ENCODE measurements around the gene TARBP1. TPM values are rescaled to one million over a fixed set of nuclear protein-coding genes. Genes with fewer than 3 reads are reported as not detected.

The TARBP1 gene
- total RNA-seq, 2 experiments from 2014 or later = 30.0 to 49.8 TPM

DNA sequence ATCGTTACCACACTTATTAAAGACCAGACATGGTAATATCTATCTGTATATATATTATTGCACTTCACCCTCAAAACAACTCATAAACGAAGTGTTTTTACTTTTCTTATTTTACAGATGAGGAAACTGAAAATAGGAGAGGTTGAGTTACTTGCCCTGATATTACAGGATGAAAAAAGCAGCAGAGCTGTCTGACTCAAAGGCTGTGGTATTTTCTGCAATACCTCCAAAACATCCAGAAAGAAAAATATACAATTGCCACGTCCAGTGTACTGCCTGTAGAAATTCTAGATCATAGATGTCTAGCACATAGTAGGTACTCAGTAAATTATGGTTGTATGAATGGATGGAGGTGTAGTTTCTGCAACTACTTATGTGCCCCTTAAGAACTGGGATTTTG, 5.2 kb upstream of the TARBP1 start:
- no TSS peak for BruUV-seq (replicated peaks)
- POLR2A ChIA-PET = no interaction called here
- H3K79me2 ChIP-seq (ENCODE audit: insufficient read depth, low read depth, low read length) = no peaks in the 10 kb centered on the region
- CTCF ChIA-PET (ENCODE audit: unreplicated experiment) = no interaction called here
- no peak overlapping the region for H3K4me3 ChIP-seq (ENCODE audit: low read depth, low read length, poor library complexity, severe bottlenecking)
- no peak overlapping the region for H3K27ac ChIP-seq (ENCODE audit: low read depth, low read length, poor library complexity, severe bottlenecking)
- TF ChIP-seq, protein P1, sequence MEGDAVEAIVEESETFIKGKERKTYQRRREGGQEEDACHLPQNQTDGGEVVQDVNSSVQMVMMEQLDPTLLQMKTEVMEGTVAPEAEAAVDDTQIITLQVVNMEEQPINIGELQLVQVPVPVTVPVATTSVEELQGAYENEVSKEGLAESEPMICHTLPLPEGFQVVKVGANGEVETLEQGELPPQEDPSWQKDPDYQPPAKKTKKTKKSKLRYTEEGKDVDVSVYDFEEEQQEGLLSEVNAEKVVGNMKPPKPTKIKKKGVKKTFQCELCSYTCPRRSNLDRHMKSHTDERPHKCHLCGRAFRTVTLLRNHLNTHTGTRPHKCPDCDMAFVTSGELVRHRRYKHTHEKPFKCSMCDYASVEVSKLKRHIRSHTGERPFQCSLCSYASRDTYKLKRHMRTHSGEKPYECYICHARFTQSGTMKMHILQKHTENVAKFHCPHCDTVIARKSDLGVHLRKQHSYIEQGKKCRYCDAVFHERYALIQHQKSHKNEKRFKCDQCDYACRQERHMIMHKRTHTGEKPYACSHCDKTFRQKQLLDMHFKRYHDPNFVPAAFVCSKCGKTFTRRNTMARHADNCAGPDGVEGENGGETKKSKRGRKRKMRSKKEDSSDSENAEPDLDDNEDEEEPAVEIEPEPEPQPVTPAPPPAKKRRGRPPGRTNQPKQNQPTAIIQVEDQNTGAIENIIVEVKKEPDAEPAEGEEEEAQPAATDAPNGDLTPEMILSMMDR (conservative IDR thresholded peaks at IDR 0.05; ENCODE audit: low read length) = no peak
- TF ChIP-seq EZH2phosphoT487 (IDR thresholded peaks at IDR 0.05; ENCODE audit: borderline replicate concordance, low read depth, low read length) = no peak
- no peaks in the 10 kb centered on the region for H3K9me2 ChIP-seq (ENCODE audit: insufficient read depth, low read length)
- no peak for DNase-seq (ENCODE audit: low spot score)
- no peaks in the 10 kb centered on the region for H3K9me3 ChIP-seq (ENCODE audit: low read length)
- no peaks in the 10 kb centered on the region for H3K36me3 ChIP-seq (ENCODE audit: insufficient read depth, low read length)
- H3K4me2 ChIP-seq (ENCODE audit: low read length) = no peak overlapping the region
- H2AFZ ChIP-seq (ENCODE audit: low read length) = no peak overlapping the region
- intact Hi-C loops (cut with micrococcal nuclease; ENCODE audit: unreplicated experiment) = no loop called here
- peaks cover 40% of the 10 kb centered on the region for H3K4me1 ChIP-seq (ENCODE audit: insufficient read depth, low read length, poor library complexity, severe bottlenecking)
- no peaks in the 10 kb centered on the region for H4K20me1 ChIP-seq (ENCODE audit: insufficient read depth, low read length)

- no peak overlapping the region for H3K27ac ChIP-seq (ENCODE audit: low read depth, low read length, poor library complexity, severe bottlenecking)
- no peak overlapping the region for H3K4me2 ChIP-seq (ENCODE audit: low read length)
- ChIA-PET POLR2A (no interaction called here), CTCF (ENCODE audit: unreplicated experiment) (interaction anchor here (0.5 kb wide), 1 partner anchor 475 kb away, joined by 3 read pairs; no protein-coding TSS in a partner anchor)
- H3K4me3 ChIP-seq (ENCODE audit: low read depth, low read length, poor library complexity, severe bottlenecking) = no peak overlapping the region
- no TSS peak for BruUV-seq (replicated peaks)
- no peaks in the 10 kb centered on the region for H3K36me3 ChIP-seq (ENCODE audit: insufficient read depth, low read length)
- DNase-seq (ENCODE audit: low spot score) = no peak
- no peak for TF ChIP-seq EZH2phosphoT487 (IDR thresholded peaks at IDR 0.05; ENCODE audit: borderline replicate concordance, low read depth, low read length)
- TF ChIP-seq, protein P1 (conservative IDR thresholded peaks at IDR 0.05; ENCODE audit: low read length) = no peak
- intact Hi-C loops (cut with micrococcal nuclease; ENCODE audit: unreplicated experiment) = no loop called here
- peaks cover 27% of the 10 kb centered on the region for H3K4me1 ChIP-seq (ENCODE audit: insufficient read depth, low read length, poor library complexity, severe bottlenecking)
- no peak overlapping the region for H2AFZ ChIP-seq (ENCODE audit: low read length)
- no peaks in the 10 kb centered on the region for H3K9me3 ChIP-seq (ENCODE audit: low read length)
- H3K79me2 ChIP-seq (ENCODE audit: insufficient read depth, low read depth, low read length) = peaks cover 12% of the 10 kb centered on the region
- H4K20me1 ChIP-seq (ENCODE audit: insufficient read depth, low read length) = no peaks in the 10 kb centered on the region
- H3K9me2 ChIP-seq (ENCODE audit: insufficient read depth, low read length) = no peaks in the 10 kb centered on the region
Measured at GRCh38 chr1:234481771-234482170, 2.8 kb upstream of the TARBP1 start.

DNA sequence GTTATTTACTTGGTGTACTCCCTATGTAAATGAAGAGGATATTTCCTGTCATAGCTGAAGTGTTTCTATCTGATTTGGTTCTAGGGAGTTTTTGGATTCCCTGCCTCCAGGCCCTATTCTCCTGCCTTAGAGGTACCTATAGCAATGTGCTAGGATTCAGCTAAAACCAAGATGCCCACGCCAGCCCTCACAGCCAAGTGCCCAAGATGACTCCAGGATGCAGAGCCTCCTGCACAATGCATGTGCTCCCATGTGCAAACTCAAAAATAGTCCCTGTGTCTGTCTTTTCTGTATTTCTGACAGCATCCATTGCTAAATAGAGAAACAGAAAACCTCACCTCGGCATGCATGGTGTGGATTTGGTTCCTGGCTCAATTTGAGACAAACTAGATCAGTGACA, 887 bp upstream of the TARBP1 start:
- no peaks in the 10 kb centered on the region; the same call in 1 of the 2 replicates for H3K36me3 ChIP-seq (ENCODE audit: insufficient read depth, low read length)
- H3K4me3 ChIP-seq (ENCODE audit: low read depth, low read length, poor library complexity, severe bottlenecking) = no peak overlapping the region
- intact Hi-C loops (cut with micrococcal nuclease; ENCODE audit: unreplicated experiment) = loop anchor here (5.0 to 10.0 kb wide), 3 partner anchors 158 to 1665 kb away; partner anchors contain the start of genes B3GALNT2 and GPR137B
- ChIA-PET POLR2A (interaction anchor here (0.6 to 2.8 kb wide), 11 partner anchors 9 to 1677 kb away, joined by 3 to 9 read pairs (median 3); no protein-coding TSS in a partner anchor), CTCF (ENCODE audit: unreplicated experiment) (no interaction called here)
- peak overlapping the region; percentile 61; the same call in 1 of the 2 replicates for H3K4me2 ChIP-seq (ENCODE audit: low read length)
- H3K27ac ChIP-seq (ENCODE audit: low read depth, low read length, poor library complexity, severe bottlenecking) = no peak overlapping the region
- peaks cover 42% of the 10 kb centered on the region for H3K4me1 ChIP-seq (ENCODE audit: insufficient read depth, low read length, poor library complexity, severe bottlenecking)
- H3K9me3 ChIP-seq (ENCODE audit: low read length) = no peaks in the 10 kb centered on the region
- peaks cover 28% of the 10 kb centered on the region for H3K79me2 ChIP-seq (ENCODE audit: insufficient read depth, low read depth, low read length)
- TF ChIP-seq, protein P1 (conservative IDR thresholded peaks at IDR 0.05; ENCODE audit: low read length) = no peak
- TF ChIP-seq EZH2phosphoT487 (IDR thresholded peaks at IDR 0.05; ENCODE audit: borderline replicate concordance, low read depth, low read length) = no peak
- peak overlapping the region; percentile 60; the same call in 1 of the 2 replicates for H2AFZ ChIP-seq (ENCODE audit: low read length)
- DNase-seq (ENCODE audit: low spot score) = no peak
- H4K20me1 ChIP-seq (ENCODE audit: insufficient read depth, low read length) = no peaks in the 10 kb centered on the region
- no TSS peak for BruUV-seq (replicated peaks)
- no peaks in the 10 kb centered on the region for H3K9me2 ChIP-seq (ENCODE audit: insufficient read depth, low read length)

Measured in OCI-LY7 (cell line).